SU-DHL-6 (cell line): ENCODE results near the gene BCL2.

Source experiments
- H2AFZ ChIP-seq: fragments of 200-600 bp; sonication (generic); 2 replicates; pipeline ENCODE4 v1.6.1; 2014; ENCODE audit warnings: low read depth, mild to moderate bottlenecking, moderate library complexity, mixed read lengths, antibody characterized with exemption, low read length; ENCODE audit not compliant: severe bottlenecking
- H3F3A ChIP-seq: fragments of 200-600 bp; shearing (Covaris generic); 2 replicates; pipeline ENCODE4 v1.6.0; 2016; ENCODE audit warnings: antibody characterized with exemption, mild to moderate bottlenecking; ENCODE audit not compliant: insufficient read depth
- H3K27ac ChIP-seq: fragments of 200-600 bp; sonication (generic); 2 replicates; pipeline ENCODE4 v1.5.1; 2016; ENCODE audit warnings: low read depth, mild to moderate bottlenecking, low read length, moderate library complexity, mixed read lengths
- H3K27me3 ChIP-seq: fragments of 200-600 bp; sonication (generic), shearing (Covaris generic); 2 replicates; pipeline ENCODE4 v1.6.0; 2014; ENCODE audit warnings: mild to moderate bottlenecking, low read length
- H3K36me3 ChIP-seq: fragments of 200-600 bp; sonication (generic); 2 replicates; pipeline ENCODE4 v1.6.1; 2014; ENCODE audit warnings: mild to moderate bottlenecking, low read length, mixed read lengths
- H3K4me2 ChIP-seq: fragments of 300-600, 200-600 bp; shearing (Covaris generic), sonication (generic); 2 replicates; pipeline ENCODE4 v1.6.0; 2014; ENCODE audit warnings: low read length, low read depth, mild to moderate bottlenecking; ENCODE audit not compliant: poor library complexity, severe bottlenecking
- H3K4me3 ChIP-seq: fragments of 200-600 bp; sonication (generic); 2 replicates; pipeline ENCODE4 v1.5.1; 2014; ENCODE audit warnings: antibody characterized with exemption, low read length, mild to moderate bottlenecking, mixed read lengths; ENCODE audit not compliant: insufficient read depth, poor library complexity, severe bottlenecking
- H3K79me2 ChIP-seq: fragments of 200-600 bp; sonication (generic); 2 replicates; pipeline ENCODE4 v1.6.1; 2014; ENCODE audit warnings: mild to moderate bottlenecking, low read length, moderate library complexity; ENCODE audit not compliant: insufficient read depth
- H3K9ac ChIP-seq: fragments of 200-600 bp; sonication (generic); 2 replicates; pipeline ENCODE4 v1.7.0; 2014; ENCODE audit warnings: mild to moderate bottlenecking, low read length
- H3K9me2 ChIP-seq: fragments of 200-600 bp; sonication (generic); replicated peaks from 2 replicates; pipeline ENCODE4 v1.6.1; 2014; ENCODE audit warnings: low read length; ENCODE audit not compliant: insufficient read depth
- H3K9me3 ChIP-seq: fragments of 200-600 bp; sonication (generic); 2 replicates; pipeline ENCODE4 v1.6.1; 2014; ENCODE audit warnings: low read length, mixed read lengths; ENCODE audit not compliant: insufficient read depth
- H4K20me1 ChIP-seq: fragments of 200-600 bp; sonication (generic); 2 replicates; pipeline ENCODE4 v1.6.1; 2014; ENCODE audit warnings: low read depth, mild to moderate bottlenecking, antibody characterized with exemption, low read length, moderate library complexity, mixed read lengths
- CTCF ChIP-seq: fragments of 200-600 bp; sonication (generic); IDR thresholded peaks from one replicate; pipeline ENCODE4 v1.5.1; 2017; ENCODE audit warnings: antibody characterized with exemption, mild to moderate bottlenecking, low read length, moderate library complexity; ENCODE audit not compliant: insufficient read depth, poor library complexity, severe bottlenecking
- EZH2phosphoT487 ChIP-seq: fragments of 200-600 bp; sonication (generic), shearing (Covaris generic); conservative IDR thresholded peaks from 2 replicates; pipeline ENCODE4 v1.6.1; 2018; ENCODE audit warnings: mild to moderate bottlenecking, antibody characterized with exemption, low read length, moderate library complexity, mixed read lengths

BCL2 gene

DNA sequence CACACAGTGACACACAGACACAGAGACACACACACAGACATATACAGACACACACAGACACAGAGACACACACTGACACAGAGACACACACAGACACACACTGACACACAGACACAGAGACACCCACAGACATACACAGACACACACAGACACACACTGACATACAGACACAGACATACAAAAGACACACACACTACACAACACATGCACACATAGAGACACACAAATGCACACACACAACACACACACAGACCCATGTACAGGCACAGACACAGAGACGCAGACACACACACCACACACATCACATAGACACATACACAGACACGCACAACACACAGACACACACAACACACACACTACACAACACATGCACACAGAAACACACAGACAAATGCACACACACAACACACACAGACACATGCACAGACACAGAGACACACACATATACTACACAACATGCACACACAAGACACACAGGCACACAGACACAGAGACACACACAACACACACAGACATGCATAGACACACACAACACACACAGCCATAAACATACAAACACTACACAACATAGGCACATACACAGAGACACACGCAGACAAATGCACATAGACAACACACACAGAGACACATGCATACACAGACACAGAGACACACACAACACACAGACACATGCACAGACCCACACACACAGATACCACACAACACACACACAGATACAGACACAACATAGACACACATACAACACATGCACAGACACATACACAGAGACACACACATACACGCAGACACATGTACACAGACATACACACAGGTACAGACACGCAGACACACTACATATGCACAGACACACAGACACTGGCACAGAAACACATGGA, 120.5 kb downstream of the BCL2 start:
- H3K27ac ChIP-seq, result peak overlapping the region; percentile 54; the same call in 1 of the 2 replicates
- H4K20me1 ChIP-seq, result no peaks in the 10 kb centered on the region; the same call in 1 of the 2 replicates
- no peak overlapping the region for H2AFZ ChIP-seq
- TF ChIP-seq EZH2phosphoT487 (no peak), CTCF (no peak)
- no peaks in the 10 kb centered on the region for H3K9me3 ChIP-seq
- no peak overlapping the region for H3K4me3 ChIP-seq
- no peaks in the 10 kb centered on the region for H3K27me3 ChIP-seq
- H3K4me2 ChIP-seq, result no peak overlapping the region
- peaks cover 4% of the 10 kb centered on the region; the same call in 1 of the 2 replicates for H3K36me3 ChIP-seq
- peaks cover 4% of the 10 kb centered on the region; the same call in 1 of the 2 replicates for H3F3A ChIP-seq
- H3K79me2 ChIP-seq, result peaks cover 94% of the 10 kb centered on the region
- no peaks in the 10 kb centered on the region for H3K9me2 ChIP-seq
- no peak overlapping the region for H3K9ac ChIP-seq

- no peak overlapping the region for H2AFZ ChIP-seq
Observed at GRCh38 chr18:63198098-63198760, 121.3 kb downstream of the BCL2 start.

DNA sequence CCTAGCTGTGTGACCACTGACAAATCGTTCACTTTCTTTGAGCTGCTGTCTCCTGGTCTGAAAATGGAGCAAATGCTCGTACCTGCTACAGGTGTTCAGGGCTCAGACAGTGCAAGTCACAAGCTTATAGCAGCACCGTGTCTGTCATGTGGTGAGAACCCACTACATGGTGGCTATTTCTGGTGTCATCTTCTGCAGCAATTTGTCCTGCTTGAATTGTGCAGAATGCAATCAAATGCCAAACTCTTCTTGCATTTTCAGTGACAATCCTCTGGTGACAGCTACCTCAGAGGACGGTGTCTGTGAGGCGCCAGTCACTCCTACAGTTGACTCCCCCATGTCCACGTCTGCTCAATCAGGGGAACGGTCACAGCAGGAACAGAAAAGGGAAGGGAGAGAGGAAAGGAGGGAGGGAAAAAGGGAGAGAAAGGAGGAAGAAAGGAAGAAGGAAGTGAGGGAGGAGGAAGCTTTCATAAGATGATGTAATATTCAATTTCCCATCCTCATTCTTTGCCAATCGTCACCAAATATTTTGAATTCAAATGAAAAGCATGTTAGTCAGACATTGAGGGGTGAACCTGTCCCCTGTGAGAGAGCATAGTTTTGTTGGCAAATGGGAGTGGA, 122.2 kb downstream of the BCL2 start:
- H3K27ac ChIP-seq, result peak overlapping the region; percentile 54

More at GRCh38 chr18:63198098-63198760, 121.3 kb downstream of the BCL2 start:
- H3K4me2 ChIP-seq, result peak overlapping the region; percentile 21
- no peaks in the 10 kb centered on the region for H3K9me3 ChIP-seq
- H3K9ac ChIP-seq, result no peak overlapping the region
- no peak for TF ChIP-seq CTCF
- no peak for TF ChIP-seq EZH2phosphoT487
- H3K27me3 ChIP-seq, result no peaks in the 10 kb centered on the region
- H4K20me1 ChIP-seq, result no peaks in the 10 kb centered on the region
- H3K9me2 ChIP-seq, result no peaks in the 10 kb centered on the region
- H3K36me3 ChIP-seq, result no peaks in the 10 kb centered on the region
- H3K79me2 ChIP-seq, result peaks cover 94% of the 10 kb centered on the region
- H3F3A ChIP-seq, result no peaks in the 10 kb centered on the region; the same call in 1 of the 2 replicates
- peak overlapping the region; percentile 54 for H3K27ac ChIP-seq
- no peak overlapping the region for H3K4me3 ChIP-seq

More for the DNA sequence above, 122.2 kb downstream of the BCL2 start:
- H3K9me3 ChIP-seq, result no peaks in the 10 kb centered on the region
- H3K9me2 ChIP-seq, result no peaks in the 10 kb centered on the region
- peaks cover 93% of the 10 kb centered on the region for H3K79me2 ChIP-seq
- no peaks in the 10 kb centered on the region for H3K27me3 ChIP-seq
- peak overlapping the region; percentile 21 for H3K4me2 ChIP-seq
- H4K20me1 ChIP-seq, result no peaks in the 10 kb centered on the region
- no peak overlapping the region for H3K4me3 ChIP-seq
- no peak overlapping the region for H2AFZ ChIP-seq
- H3K9ac ChIP-seq, result no peak overlapping the region
- H3K36me3 ChIP-seq, result no peaks in the 10 kb centered on the region
- TF ChIP-seq EZH2phosphoT487 (no peak), CTCF (no peak)
- H3F3A ChIP-seq, result no peaks in the 10 kb centered on the region; the same call in 1 of the 2 replicates
